Thyroid gland (tissue), 4 donors: Measurements from ENCODE around the gene AQP12B.

Experiments used
- POLR2A ChIP-seq, 2 donors: fragments of 450-650 bp; IDR thresholded peaks; one replicate each; pipeline ENCODE4 v1.6.1; 2017; ENCODE audit warnings: antibody characterized with exemption in 2 of 2, mild to moderate bottlenecking in 2 of 2, moderate library complexity in 1 of 2
- TF ChIP-seq, protein P1 (sequence below), 6 experiments: fragments of 200-600 bp in 3 of 6; fragments of 450-650 bp in 3 of 6; sonication (generic) in 3 of 6; IDR thresholded peaks; one replicate each; pipeline ENCODE4 v1.5.1; 2016 to 2019; ENCODE audit warnings: antibody characterized with exemption in 6 of 6, mild to moderate bottlenecking in 2 of 6, inconsistent platforms in 1 of 6, moderate library complexity in 1 of 6

DNA sequence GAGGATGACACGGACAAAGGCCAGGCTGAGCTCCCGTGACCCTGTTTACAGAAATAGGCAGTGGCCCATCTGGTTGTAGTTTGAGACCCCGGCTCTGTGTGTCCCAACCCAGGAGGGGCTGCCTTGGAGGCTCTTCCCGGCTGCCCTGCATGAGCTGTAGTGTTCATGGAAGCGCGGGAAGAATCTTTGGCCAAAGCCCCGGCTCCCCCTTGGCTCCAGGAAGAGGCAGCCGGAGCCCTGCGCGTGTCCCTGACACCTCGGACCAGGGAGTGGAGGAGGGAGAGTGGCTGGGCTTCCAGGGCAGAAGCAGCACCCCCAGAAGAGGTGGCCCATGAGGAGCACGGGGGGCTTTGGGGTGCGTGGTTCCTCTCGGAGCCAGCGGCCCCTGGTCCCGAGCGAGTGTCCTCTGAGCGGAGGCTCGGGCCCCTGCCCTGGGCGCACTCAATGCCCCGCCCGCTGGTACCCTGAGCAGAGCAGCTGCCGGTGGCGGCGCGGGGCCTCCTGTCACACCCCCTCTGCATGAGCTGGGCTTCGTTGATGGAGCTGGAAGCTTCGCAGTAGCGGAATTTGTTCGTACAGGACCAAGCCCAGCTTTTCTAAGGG is 35.7 kb downstream of the AQP12B start:
- no peak for TF ChIP-seq POLR2A (IDR thresholded peaks at IDR 0.05)
- TF ChIP-seq, protein P1, sequence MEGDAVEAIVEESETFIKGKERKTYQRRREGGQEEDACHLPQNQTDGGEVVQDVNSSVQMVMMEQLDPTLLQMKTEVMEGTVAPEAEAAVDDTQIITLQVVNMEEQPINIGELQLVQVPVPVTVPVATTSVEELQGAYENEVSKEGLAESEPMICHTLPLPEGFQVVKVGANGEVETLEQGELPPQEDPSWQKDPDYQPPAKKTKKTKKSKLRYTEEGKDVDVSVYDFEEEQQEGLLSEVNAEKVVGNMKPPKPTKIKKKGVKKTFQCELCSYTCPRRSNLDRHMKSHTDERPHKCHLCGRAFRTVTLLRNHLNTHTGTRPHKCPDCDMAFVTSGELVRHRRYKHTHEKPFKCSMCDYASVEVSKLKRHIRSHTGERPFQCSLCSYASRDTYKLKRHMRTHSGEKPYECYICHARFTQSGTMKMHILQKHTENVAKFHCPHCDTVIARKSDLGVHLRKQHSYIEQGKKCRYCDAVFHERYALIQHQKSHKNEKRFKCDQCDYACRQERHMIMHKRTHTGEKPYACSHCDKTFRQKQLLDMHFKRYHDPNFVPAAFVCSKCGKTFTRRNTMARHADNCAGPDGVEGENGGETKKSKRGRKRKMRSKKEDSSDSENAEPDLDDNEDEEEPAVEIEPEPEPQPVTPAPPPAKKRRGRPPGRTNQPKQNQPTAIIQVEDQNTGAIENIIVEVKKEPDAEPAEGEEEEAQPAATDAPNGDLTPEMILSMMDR (IDR thresholded peaks at IDR 0.05), result no peak
